ENCODE data around the gene PKNOX2. TPM values are rescaled to one million over a fixed set of nuclear protein-coding genes. Genes with fewer than 3 reads are reported as not detected.

PKNOX2 gene
- total RNA-seq, 2 donors from 2014 or later, result 5.5 to 6.9 TPM

- DNase-seq (ENCODE audit: low spot score), result no peak
- peak overlapping the region in 1 of 2 donors; percentile 20 for H3K27ac ChIP-seq
- no peaks in the 10 kb centered on the region for H3K36me3 ChIP-seq
- H3K4me3 ChIP-seq, result no peak overlapping the region
- H3K4me1 ChIP-seq, result peaks cover 0 to 8% of the 10 kb centered on the region in 2 donors
- no peaks in the 10 kb centered on the region for H3K9me3 ChIP-seq
- no peaks in the 10 kb centered on the region for H3K27me3 ChIP-seq
- no peak for TF ChIP-seq CTCF (IDR thresholded peaks at IDR 0.05)
Observed at GRCh38 chr11:125275905-125276618, 111.5 kb downstream of the PKNOX2 start.

GRCh38 chr11:125276619-125276976 is 112.0 kb downstream of the PKNOX2 start:
- no peaks in the 10 kb centered on the region for H3K9me3 ChIP-seq
- TF ChIP-seq CTCF (IDR thresholded peaks at IDR 0.05), result no peak
- peak overlapping the region in 1 of 2 donors; percentile 20 for H3K27ac ChIP-seq
- H3K4me1 ChIP-seq, result peaks cover 0 to 14% of the 10 kb centered on the region in 2 donors
- no peak overlapping the region for H3K4me3 ChIP-seq
- no peaks in the 10 kb centered on the region for H3K36me3 ChIP-seq
- no peak for DNase-seq (ENCODE audit: low spot score)
- no peaks in the 10 kb centered on the region for H3K27me3 ChIP-seq

GRCh38 chr11:125279676-125280418 is 115.3 kb downstream of the PKNOX2 start:
- no peak for DNase-seq (ENCODE audit: low spot score)
- no peak for TF ChIP-seq CTCF (IDR thresholded peaks at IDR 0.05)
- no peak overlapping the region for H3K27ac ChIP-seq
- H3K27me3 ChIP-seq, result no peaks in the 10 kb centered on the region
- H3K4me1 ChIP-seq, result peaks cover 0 to 30% of the 10 kb centered on the region in 2 donors
- no peaks in the 10 kb centered on the region for H3K9me3 ChIP-seq
- no peak overlapping the region for H3K4me3 ChIP-seq
- H3K36me3 ChIP-seq, result no peaks in the 10 kb centered on the region

GRCh38 chr11:125280646-125281045 is 116.1 kb downstream of the PKNOX2 start:
- no peak for TF ChIP-seq CTCF (IDR thresholded peaks at IDR 0.05)
- no peaks in the 10 kb centered on the region for H3K36me3 ChIP-seq
- DNase-seq (ENCODE audit: low spot score), result no peak
- no peaks in the 10 kb centered on the region for H3K27me3 ChIP-seq
- no peak overlapping the region for H3K27ac ChIP-seq
- H3K9me3 ChIP-seq, result no peaks in the 10 kb centered on the region
- peaks cover 0 to 25% of the 10 kb centered on the region in 2 donors for H3K4me1 ChIP-seq
- H3K4me3 ChIP-seq, result no peak overlapping the region

GRCh38 chr11:125281831-125282595 is 117.5 kb downstream of the PKNOX2 start:
- Histone ChIP-seq H3K27ac (no peak overlapping the region), H3K4me1 (peaks cover 0 to 25% of the 10 kb centered on the region in 2 donors), H3K9me3 (no peaks in the 10 kb centered on the region), H3K27me3 (no peaks in the 10 kb centered on the region), H3K36me3 (no peaks in the 10 kb centered on the region), H3K4me3 (no peak overlapping the region)
- no peak for TF ChIP-seq CTCF (IDR thresholded peaks at IDR 0.05)
- no peak for DNase-seq (ENCODE audit: low spot score)

Measured in right atrium auricular region (tissue), 2 donors.